Nephron progenitor cell (in vitro differentiated cells): ENCODE results near the gene HOXA1.

Experiments used
- DNase-seq: peaks from one replicate; pipeline ENCODE4 v3.0.0; 2021
- H3K27ac Mint-ChIP-seq: 2 replicates; pipeline ENCODE4 v1.8.0; 2021; ENCODE audit warnings: mild to moderate bottlenecking, moderate library complexity, mixed read lengths
- H3K27me3 Mint-ChIP-seq: 2 replicates; pipeline ENCODE4 v1.8.0; 2021; ENCODE audit warnings: mild to moderate bottlenecking, low read depth, mixed read lengths; ENCODE audit not compliant: poor library complexity
- H3K36me3 Mint-ChIP-seq: 2 replicates; pipeline ENCODE4 v1.8.0; 2021; ENCODE audit warnings: low read depth, mixed read lengths
- H3K4me1 Mint-ChIP-seq: 2 replicates; pipeline ENCODE4 v1.8.0; 2021; ENCODE audit warnings: mixed read lengths
- H3K4me3 Mint-ChIP-seq: 2 replicates; pipeline ENCODE4 v1.8.0; 2021; ENCODE audit warnings: mild to moderate bottlenecking, moderate library complexity, mixed read lengths
- H3K9me3 Mint-ChIP-seq: 2 replicates; pipeline ENCODE4 v1.8.0; 2021; ENCODE audit warnings: mild to moderate bottlenecking, moderate library complexity, mixed read lengths
- TF ChIP-seq, protein P1 (sequence below): fragments of 200-600 bp; sonication (generic); IDR thresholded peaks from 2 replicates; pipeline ENCODE4 v1.5.0; 2021; ENCODE audit warnings: antibody characterized with exemption

Gene HOXA1

DNA sequence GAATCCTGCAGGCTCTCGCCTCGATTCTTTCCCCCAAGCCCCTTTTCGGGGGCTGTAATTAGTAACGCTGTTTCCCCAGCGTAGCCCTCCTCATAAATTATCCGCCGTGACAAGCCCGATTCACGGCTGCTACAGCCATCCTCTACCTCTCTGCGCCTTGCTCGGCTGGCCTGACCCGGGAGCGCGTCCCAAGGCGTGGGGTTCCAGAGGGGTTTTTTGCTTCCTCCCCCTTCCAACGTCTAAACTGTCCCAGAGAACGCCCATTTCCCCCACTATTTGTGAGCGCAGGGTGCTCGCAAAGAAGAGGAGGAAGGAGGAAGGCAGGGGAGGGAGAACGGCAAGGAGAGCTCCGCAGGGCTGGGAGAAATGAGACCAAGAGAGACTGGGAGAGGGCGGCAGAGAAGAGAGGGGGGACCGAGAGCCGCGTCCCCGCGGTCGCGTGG lies 46.8 kb upstream of the HOXA1 start:
- Mint-ChIP-seq H3K27ac (peak overlapping the region; percentile 100), H3K4me3 (peak overlapping the region; percentile 97), H3K36me3 (peaks cover 91% of the 10 kb centered on the region), H3K4me1 (peaks cover 66% of the 10 kb centered on the region), H3K27me3 (peaks cover 21% of the 10 kb centered on the region), H3K9me3 (no peaks in the 10 kb centered on the region)
- no peak for DNase-seq
- TF ChIP-seq, protein P1, sequence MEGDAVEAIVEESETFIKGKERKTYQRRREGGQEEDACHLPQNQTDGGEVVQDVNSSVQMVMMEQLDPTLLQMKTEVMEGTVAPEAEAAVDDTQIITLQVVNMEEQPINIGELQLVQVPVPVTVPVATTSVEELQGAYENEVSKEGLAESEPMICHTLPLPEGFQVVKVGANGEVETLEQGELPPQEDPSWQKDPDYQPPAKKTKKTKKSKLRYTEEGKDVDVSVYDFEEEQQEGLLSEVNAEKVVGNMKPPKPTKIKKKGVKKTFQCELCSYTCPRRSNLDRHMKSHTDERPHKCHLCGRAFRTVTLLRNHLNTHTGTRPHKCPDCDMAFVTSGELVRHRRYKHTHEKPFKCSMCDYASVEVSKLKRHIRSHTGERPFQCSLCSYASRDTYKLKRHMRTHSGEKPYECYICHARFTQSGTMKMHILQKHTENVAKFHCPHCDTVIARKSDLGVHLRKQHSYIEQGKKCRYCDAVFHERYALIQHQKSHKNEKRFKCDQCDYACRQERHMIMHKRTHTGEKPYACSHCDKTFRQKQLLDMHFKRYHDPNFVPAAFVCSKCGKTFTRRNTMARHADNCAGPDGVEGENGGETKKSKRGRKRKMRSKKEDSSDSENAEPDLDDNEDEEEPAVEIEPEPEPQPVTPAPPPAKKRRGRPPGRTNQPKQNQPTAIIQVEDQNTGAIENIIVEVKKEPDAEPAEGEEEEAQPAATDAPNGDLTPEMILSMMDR = no peak

DNA sequence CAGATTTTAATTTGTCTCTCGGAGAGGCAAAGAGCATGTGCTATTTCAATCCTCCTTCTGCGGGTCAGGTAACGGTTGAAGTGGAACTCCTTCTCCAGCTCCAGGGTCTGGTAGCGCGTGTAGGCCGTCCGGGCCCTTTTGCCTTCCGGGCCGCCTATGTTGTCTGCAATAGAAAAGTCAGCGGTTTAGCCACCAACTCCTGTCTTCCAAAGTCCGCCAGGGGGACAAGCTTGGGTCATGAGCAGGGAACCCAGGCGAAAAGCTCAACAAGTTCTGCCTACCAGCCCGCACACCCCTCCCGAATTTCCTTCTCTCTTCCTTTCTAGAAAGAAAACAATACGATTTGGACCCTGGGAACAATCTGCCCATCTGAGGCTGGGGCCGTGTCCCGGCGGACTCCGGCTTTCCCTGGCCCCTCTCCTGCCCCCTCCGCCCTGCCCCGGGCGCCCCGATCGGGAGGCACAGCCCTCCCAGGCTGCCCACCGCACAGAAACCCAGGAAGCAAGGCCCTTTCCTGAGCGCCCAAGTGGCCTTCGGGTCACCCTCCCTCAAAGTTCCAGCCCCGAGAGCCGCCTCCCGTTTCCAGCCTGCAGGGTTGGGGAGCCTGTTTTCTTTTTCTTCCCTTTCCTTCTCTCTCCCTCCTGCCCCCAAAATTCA lies 46.3 kb upstream of the HOXA1 start:
- peaks cover 69% of the 10 kb centered on the region for H3K4me1 Mint-ChIP-seq
- H3K9me3 Mint-ChIP-seq = no peaks in the 10 kb centered on the region
- DNase-seq = no peak
- peaks cover 21% of the 10 kb centered on the region for H3K27me3 Mint-ChIP-seq
- TF ChIP-seq, protein P1 = no peak
- peak overlapping the region; percentile 97 for H3K4me3 Mint-ChIP-seq
- peak overlapping the region; percentile 100 for H3K27ac Mint-ChIP-seq
- peaks cover 91% of the 10 kb centered on the region for H3K36me3 Mint-ChIP-seq

DNA sequence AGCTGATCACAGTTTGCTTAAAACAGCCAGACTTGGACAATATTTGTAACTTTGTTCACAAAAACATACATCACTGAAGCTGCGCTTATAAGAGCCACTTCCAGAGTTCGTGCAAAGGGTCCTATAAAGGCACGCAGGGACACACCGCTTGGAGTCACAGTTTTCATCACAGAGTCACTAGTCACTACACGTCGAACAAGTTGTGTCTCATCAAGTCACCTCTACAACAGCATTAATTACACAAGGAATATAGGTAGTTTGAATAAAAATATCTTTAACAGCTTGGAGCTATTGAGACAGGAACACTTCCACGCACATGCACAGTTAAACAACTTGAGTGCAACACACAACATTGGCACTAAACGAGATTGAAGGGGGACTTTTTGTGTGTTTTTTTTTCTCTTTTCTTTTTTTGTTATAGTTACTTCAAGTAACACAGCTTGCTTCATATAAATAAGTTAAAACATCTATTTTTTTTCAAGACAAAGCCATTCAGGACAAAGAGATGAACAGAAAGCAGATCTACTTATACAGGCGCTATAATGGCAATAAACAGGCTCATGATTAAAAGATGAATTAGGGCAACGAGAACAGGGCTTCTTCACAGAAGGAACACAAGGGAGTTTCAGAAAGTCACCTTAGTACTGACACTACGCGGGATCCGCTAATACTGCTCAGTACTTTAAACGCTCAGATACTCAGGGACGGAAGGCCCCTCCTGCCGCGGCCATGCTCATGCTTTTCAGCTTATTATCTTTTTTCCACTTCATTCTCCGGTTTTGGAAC lies 45.5 kb upstream of the HOXA1 start:
- peak overlapping the region; percentile 100 for H3K27ac Mint-ChIP-seq
- no peak for DNase-seq
- H3K9me3 Mint-ChIP-seq = no peaks in the 10 kb centered on the region
- H3K4me1 Mint-ChIP-seq = peaks cover 69% of the 10 kb centered on the region
- H3K4me3 Mint-ChIP-seq = peak overlapping the region; percentile 97
- H3K36me3 Mint-ChIP-seq = peaks cover 86% of the 10 kb centered on the region
- H3K27me3 Mint-ChIP-seq = peaks cover 18% of the 10 kb centered on the region
- TF ChIP-seq, protein P1 = no peak

DNA sequence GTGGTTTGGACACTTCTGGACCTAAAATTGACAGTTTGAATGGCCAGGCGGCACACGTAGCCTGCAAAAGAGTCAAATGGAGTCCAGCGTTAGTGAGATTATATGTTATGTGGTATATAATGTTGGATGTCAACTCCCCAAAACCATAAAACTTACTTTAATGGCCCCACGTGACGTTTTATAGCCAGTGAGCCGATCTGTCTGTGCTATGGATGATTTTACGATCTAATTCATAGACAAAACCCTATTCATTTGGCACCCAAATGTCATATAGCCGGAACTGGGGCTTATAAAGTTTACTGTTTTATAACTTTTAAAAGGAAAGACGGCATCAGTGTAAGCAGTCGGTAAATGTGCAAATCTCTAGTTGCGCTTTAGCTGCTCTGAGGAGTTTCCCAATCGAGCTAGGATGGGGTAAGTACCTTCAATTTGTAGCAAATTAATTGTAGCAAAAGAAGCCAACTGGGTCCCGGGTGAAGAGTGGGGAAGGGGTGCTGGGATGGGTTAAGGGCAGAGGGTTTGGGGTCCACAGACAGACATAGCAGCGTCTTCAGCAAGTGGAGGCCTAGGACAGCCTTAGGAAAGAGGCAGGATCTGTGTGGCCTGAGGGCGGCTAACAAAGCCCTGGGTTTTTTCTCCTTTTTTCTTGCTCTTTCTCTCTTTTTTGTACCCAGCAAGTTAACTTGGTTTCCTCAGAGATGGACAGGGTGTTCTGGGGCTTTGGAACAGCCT lies 44.5 kb upstream of the HOXA1 start:
- peaks cover 69% of the 10 kb centered on the region for H3K4me1 Mint-ChIP-seq
- peaks cover 76% of the 10 kb centered on the region for H3K36me3 Mint-ChIP-seq
- no peaks in the 10 kb centered on the region for H3K9me3 Mint-ChIP-seq
- no peak for DNase-seq
- peak overlapping the region; percentile 97 for H3K4me3 Mint-ChIP-seq
- peak overlapping the region; percentile 100 for H3K27ac Mint-ChIP-seq
- TF ChIP-seq, protein P1 = no peak
- peaks cover 13% of the 10 kb centered on the region for H3K27me3 Mint-ChIP-seq

DNA sequence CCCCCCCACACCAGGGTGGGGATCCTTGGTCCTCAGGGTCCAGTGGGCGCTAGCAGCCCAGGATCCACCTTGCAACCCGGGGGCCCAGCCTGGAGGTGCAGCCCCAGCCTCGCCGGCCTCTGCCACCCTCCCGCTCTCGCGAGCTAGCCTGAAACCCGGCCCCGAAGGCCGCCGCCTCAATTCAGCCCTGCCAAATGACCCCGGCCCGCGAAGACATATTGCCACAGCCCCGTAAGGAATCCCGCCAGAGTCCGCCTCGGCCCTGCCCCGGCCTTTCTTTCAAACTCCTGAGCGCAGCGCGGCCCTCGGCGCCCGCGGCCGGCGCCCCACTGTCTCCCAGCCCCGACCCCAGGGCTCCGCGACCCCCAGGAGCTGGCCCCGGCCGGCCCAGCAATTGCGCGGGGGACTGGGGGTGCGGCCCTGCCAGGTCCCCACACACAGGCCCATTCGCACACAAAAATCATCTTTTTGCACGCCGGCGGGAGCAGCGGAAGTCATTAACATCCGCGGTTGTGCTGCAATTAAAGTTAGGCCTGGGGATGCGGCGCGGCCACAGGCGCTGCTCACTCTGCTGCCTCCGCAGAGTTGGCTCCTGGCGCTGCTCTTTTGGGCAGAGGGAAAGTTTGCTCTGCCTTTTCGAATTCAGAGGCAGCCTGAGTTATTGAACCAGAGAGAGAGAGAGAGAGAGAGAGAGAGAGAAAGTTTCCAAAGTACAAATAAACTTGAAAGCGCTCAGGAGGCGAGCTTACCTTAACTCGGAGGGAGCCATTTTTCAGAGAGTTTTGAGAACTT lies 43.7 kb upstream of the HOXA1 start:
- DNase-seq = peak; percentile 75
- Mint-ChIP-seq H3K4me1 (peaks cover 71% of the 10 kb centered on the region), H3K27me3 (peaks cover 13% of the 10 kb centered on the region), H3K9me3 (no peaks in the 10 kb centered on the region), H3K36me3 (peaks cover 76% of the 10 kb centered on the region), H3K27ac (peak overlapping the region; percentile 100), H3K4me3 (peak overlapping the region; percentile 97)
- TF ChIP-seq, protein P1 = no peak
